DMS79 (cell line): ENCODE data around the gene SPATS2.
"Not testable (repeated sequence)": the region's sequence is repeated elsewhere in the genome, so short reads cannot be mapped to it uniquely, and the experiment has no call there.

Experiments used
- DNase-seq: peaks from one replicate; lab custom pipeline; 2025; lab: John Stamatoyannopoulos, UW

The SPATS2 gene

DNA sequence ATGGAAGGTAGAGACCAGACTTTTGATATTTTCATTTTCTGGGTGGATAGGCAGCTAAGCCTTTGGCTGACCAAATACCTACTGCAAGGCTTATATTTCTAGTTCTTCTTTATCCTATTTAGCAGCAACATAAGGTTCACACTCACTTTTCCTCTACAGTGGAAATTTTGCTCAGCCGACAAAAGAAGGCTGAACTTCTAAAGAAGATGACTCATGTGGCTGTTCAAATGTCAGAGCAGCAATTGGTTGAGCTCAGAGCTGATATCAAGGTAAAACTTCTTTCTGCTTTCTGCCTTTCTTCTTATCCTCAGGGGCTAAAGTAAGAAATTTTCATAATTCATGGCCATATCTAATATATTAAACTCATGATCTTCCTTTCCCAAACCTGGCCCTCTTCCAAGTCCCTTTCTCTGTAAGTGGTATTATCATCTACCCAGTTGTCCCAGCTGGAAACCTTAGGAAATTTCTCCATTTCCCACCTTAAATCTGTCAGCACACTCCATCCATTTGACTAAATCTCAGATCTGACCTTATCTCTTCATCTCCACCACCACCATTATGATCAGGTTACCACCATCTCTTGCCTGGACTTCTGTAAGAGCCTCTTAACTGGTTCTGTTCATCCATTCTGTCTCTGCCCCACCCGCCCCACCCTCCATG, 151.8 kb downstream of the SPATS2 start:
- DNase-seq: no peak

- DNase-seq: no peak
These were observed 152.3 kb downstream of the SPATS2 start for GRCh38 chr12:49519574-49519936.

DNA sequence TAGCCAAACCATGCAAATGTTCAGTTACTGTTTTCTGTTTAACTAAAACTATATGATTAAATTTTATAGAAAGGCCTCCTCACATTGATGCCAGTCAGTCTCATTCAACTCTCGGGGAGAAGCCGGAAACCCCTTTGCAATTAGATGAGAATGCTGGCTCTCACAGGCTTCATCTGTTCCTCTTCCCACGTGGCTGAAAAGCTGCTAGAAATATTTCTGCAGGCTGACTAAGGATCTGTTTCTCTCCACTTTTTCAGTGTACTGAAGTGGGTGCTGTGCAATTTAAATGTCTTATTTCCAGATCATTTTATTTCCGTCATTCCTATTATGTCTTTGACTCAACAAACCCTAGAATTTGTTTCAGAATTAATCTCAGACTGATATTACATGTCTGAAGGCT, 154.1 kb downstream of the SPATS2 start:
- no peak for DNase-seq

- DNase-seq: no peak
These were observed 157.5 kb downstream of the SPATS2 start for GRCh38 chr12:49524660-49525324.

GRCh38 chr12:49525942-49526341, 158.7 kb downstream of the SPATS2 start:
- no peak for DNase-seq

- peak; percentile 88 for DNase-seq
These were observed 160.3 kb downstream of the SPATS2 start for GRCh38 chr12:49527361-49528130.

DNA sequence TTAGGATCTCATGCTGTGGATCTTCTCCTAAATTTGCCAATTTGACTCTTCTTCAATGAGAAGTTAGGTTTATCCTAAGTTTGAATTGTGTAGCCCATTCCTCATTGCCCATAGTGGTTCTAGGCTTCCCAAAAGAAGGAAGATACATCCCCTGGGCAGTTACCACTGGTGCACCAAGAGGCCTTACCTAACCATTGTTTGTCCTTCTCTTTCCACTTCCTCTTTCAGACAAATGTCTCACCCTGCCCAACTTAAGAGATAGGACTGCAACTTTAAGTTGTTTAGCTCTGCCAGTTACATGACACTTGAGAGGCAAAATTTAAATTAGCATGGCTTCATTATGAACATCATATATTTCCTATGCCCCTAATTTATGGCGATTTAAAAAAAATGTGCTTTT, 162.2 kb downstream of the SPATS2 start:
- DNase-seq: no peak

- no peak for DNase-seq
These were observed 164.5 kb downstream of the SPATS2 start for GRCh38 chr12:49531745-49532144.

DNA sequence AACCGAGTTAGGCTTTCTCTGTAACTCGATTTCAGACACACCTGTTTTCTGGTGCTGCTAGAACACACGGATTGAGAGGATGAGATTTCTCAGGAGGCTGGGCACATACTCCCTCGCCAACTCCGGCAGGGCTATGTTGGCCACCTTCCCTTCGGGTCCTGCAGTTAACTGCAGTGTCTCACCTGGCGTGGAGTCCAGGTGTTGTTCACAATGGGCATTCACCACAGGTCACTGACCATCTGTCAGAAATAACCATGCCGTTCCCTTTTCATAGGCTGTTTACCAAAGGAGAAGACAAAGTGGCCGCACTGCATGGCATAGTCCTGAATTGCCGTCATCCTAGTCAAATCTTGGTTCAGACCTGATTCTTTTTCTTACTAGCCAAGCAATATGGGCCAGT, 166.1 kb downstream of the SPATS2 start:
- DNase-seq: no peak

DNA sequence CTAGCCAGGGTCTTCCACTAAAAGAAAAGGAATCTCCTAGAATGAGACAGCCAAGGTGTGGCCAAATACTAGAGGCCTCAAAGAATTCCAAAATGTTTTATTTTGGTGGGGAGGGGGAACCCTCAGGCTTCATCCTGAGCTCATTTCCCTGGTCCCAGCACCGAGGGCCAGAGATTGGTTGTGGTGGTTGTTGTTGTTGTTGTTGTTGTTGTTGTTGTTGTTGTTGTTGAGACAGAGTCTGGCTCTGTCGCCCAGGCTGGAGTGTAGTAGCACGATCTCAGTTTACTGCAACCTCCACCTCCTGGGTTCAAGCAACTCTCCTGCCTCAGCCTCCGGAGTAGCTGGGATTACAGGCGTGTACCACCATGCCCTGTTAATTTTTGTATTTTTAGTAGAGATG, 166.9 kb downstream of the SPATS2 start:
- DNase-seq: not testable (repeated sequence)

- DNase-seq: no peak
These were observed 167.5 kb downstream of the SPATS2 start for GRCh38 chr12:49534731-49535278.

DNA sequence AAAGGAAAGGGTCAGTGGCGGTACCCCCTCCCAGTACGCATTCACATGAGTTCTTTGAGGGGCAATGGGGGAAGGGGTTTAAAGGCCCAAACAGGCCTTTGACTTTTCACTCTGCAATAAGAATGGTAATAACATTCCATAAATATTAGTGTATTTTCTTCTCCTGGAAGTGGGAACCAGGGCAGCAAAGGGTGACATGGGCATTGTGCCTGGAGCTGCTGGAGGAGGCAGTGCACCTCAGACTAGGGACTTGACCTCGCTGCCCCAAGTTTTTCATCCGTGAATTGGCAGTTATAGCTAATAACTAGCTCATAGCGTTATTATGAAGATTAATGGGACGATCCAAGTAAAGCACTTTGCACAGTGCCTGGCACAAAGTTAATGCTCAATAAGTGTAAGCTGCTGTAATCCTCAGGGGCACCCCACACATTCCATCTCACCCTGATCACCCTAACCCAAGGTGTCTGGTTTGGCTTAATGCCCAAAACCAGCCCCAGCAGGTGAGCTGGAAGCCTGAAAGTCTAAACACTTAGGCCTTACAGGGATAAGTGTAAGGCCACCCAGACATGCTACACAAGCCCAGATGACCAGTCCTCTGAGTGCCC, 168.8 kb downstream of the SPATS2 start:
- no peak for DNase-seq

DNA sequence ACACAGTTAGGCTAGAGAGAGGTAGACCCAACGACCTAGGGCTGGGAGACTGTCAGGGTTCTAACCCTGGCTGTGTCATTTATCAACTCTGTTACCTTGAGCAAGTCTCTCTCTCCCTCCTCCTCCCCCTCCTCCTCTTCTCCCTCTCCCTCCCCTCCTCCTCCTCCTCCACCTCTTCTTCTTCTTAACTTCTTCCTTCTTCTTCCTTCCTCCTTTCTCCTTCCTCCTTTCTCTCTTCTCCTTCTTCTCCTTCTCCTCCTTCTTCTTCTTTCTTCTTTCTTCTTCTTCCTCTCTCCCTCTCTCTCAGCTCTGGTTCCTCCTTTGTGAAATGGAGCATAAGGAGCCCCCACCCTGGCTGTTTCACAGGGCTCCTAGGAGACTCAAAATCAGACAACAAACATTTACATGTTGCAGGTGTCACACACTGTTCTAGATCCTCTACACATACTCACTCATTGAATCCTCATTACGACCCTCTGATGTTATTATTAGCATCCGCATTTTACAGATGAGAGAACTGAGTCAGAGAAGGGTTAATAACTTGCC, 169.3 kb downstream of the SPATS2 start:
- DNase-seq: no peak

GRCh38 chr12:49537231-49537751, 170.0 kb downstream of the SPATS2 start:
- DNase-seq: no peak

DNA sequence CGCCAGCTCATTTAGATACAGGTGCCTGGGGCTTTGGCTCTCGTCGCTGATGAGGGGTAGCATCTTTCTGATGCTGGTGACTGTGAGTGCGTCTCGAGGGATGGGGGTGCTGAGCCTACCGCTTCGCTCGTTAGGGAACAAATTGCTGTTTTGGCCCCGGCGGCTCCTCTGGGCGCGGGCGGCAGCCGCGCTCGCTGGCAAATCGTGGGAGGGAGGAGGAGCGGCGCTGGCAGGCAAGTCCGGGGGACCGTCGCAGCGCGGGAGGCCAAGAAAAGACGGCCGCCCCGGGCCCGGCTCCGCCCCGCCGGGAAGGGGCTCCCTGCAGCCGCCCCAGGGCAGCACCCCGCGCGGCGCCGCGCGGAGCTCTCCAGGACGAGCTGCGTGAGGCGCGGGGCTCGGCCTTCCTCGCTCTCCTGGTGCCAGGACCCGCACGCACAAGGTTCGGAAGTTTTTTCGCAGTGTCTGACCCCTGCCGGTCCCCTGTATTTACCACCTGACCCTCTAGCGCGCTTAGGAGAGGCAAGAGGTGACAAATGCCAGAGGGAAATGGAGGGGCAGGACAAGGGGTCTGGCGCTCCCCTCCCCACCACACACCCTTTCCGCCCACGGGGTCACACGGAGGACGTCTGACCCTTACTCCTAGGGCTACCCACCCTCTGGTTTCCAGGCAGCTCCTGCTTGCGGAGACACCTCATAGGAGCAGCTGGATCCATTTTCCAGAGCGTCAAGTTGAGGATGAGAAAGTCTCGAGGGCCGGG, 170.7 kb downstream of the SPATS2 start:
- DNase-seq: no peak

DNA sequence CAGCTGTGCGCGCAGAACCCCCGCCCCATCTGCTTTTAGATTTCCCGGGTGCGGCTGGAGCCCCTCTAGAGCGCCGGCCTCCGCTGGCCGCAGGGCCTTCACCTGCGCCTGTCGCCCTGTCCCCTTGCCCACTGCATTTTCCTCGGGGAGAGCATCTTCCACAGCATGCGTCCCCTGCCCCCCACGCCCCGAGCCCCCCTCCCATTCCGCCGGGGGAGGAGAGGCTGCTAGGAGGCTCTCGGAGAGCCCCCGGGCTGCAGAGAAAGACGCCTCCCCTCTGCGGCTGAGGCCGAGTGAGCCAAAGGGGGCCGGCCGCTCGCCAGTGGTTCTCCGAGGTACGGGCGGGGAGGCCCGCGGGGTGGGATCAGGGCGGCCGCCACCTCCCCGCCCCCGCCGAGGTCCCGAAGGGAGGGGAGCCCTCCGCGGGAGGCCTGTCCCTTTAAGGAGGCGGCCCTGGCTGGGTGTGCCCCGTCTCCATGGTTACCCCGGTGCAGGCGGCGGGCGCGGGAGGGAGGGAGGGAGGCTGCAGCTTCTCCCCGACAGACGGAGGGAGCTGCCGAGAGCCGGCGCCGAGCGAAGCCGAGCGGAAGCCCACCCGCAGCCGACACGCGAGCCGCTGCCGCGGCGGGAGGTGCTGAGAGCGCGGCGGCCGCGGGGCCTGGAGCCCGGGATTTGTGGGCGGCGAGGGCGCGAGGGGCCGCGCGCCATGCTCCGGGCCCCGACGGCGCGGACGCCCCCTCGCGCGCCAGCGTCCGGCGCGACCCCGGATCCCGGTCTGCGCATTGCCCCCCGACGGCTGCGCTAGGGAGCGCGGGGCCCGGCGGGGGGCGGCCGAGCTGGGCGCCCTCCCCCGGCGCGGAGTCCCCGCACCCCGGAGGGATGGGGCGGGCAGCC, 171.5 kb downstream of the SPATS2 start, which contains the start of gene KCNH3:
KCNH3 (plus strand) TSS at position 521 of the 894 bp plus-strand sequence. CDS start 387 bp downstream, outside the sequence.
- DNase-seq: peak; percentile 63

DNA sequence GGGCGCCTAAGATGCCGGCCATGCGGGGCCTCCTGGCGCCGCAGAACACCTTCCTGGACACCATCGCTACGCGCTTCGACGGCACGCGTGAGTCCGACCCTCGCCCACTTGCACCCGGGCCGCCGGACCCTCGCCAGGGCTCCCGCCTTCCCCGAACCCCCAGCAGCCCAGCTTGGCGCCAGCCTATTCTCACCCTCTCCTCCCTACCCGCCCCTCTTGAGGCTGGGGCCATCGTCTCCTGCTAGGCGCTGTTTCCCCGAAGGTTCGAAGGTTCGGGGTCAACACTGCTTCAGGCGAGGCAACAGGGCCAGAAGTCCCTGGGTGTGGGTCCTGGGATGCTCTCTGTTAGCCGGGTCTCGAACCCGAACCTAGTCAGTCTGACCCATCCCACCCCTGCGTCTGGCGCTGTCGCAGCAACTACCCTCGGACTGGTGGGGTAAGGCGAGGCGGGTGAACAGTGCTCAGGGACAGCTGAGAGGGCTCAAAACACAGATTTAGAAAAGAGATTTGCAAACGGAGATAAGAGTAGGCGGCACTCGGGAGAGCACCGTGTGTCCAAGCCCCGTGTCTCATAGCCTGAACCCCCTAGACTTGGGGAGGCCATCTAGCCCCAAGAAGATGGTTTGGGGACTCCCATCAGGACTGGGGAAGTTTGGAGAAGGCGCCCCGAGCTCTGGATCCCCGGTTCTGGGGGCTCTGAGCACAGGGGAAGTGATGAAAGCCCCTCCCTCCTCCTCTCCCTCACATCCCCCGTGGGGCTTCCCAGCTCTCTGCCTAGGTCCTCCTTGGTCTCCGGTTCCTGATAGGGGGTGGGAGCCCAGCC, 172.4 kb downstream of the SPATS2 start:
- no peak for DNase-seq

DNA sequence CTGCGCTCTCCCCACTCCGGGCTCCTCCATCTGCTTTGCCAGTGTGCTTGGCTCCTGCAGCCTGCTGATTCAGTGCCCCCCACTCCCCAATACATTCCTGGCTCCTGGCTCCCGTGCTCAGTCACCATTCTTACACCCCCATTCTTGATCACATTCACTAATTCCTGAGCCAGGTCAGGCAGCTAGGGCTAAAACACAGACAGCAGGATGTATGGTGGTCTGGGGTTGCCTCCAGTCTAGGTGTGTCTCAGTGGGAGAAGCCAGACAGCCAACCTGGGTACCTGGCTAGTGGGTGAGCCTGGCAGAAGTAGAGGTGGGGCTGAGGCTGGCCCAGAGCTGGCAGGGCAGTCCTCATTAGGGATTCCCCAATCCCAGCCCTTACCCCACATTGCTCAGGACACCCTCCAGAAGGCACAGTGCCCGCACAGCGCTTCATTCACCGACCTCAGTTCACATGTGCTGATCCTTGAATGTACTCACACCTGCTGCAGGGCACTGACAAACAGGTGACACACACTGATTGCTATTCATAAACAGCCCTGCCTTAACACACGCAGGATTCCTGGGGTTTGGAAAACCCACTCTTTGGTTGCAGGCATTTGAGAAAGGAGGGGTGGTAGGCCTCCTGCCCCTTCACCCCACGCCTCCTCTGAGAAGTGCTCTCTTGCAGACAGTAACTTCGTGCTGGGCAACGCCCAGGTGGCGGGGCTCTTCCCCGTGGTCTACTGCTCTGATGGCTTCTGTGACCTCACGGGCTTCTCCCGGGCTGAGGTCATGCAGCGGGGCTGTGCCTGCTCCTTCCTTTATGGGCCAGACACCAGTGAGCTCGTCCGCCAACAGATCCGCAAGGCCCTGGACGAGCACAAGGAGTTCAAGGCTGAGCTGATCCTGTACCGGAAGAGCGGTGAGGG, 173.2 kb downstream of the SPATS2 start:
- DNase-seq: no peak
